ENCODE measurements around the gene GRHL3. TPM values are rescaled to one million over a fixed set of nuclear protein-coding genes. Genes with fewer than 3 reads are reported as not detected.

Gene GRHL3
- total RNA-seq, 1 experiment from 2014 or later = 2.5 TPM

DNA sequence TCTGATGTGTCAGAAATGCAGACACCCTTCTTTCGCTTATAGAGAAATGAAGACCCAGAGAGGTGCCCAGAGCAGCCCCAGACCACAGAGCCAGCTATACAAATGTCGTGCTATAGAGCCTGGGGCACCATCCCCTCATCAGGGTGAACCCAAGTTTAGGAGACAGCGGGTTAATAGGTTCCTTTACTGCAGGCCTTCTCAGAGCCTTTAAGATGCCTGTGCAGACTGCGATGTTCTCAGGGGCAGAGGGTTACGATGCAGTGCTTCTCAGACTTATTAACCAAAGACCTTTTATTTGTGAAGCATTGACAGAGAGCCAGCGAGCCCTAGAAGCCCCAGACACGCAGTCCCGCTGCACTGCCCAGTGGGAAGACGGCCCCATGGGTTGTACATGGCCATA is 47.5 kb downstream of the GRHL3 start (continued):
- no peak for TF ChIP-seq SMAD3 (CRISPR knock-in tag; IDR thresholded peaks at IDR 0.05; ENCODE audit: borderline replicate concordance)
- TF ChIP-seq MYBL2 (CRISPR knock-in tag; IDR thresholded peaks at IDR 0.05) = no peak

- Mint-ChIP-seq H3K4me3 (no peak overlapping the region), H3K27ac (no peak overlapping the region), H3K36me3 (no peaks in the 10 kb centered on the region), H3K9me3 (no peaks in the 10 kb centered on the region), H3K4me1 (peaks cover 7% of the 10 kb centered on the region; the same call in 1 of the 2 replicates), H3K27me3 (ENCODE audit: low read depth) (no peaks in the 10 kb centered on the region)
- CTCF ChIA-PET = interaction anchor here (1.1 to 1.2 kb wide), 2 partner anchors 167 to 170 kb away, joined by 4 to 5 read pairs; no protein-coding TSS in a partner anchor
- DNase-seq (ENCODE audit: low spot score) (no peak), ATAC-seq (no peak)
- POLR2A ChIA-PET = no interaction called here
- TF ChIP-seq, protein P1, sequence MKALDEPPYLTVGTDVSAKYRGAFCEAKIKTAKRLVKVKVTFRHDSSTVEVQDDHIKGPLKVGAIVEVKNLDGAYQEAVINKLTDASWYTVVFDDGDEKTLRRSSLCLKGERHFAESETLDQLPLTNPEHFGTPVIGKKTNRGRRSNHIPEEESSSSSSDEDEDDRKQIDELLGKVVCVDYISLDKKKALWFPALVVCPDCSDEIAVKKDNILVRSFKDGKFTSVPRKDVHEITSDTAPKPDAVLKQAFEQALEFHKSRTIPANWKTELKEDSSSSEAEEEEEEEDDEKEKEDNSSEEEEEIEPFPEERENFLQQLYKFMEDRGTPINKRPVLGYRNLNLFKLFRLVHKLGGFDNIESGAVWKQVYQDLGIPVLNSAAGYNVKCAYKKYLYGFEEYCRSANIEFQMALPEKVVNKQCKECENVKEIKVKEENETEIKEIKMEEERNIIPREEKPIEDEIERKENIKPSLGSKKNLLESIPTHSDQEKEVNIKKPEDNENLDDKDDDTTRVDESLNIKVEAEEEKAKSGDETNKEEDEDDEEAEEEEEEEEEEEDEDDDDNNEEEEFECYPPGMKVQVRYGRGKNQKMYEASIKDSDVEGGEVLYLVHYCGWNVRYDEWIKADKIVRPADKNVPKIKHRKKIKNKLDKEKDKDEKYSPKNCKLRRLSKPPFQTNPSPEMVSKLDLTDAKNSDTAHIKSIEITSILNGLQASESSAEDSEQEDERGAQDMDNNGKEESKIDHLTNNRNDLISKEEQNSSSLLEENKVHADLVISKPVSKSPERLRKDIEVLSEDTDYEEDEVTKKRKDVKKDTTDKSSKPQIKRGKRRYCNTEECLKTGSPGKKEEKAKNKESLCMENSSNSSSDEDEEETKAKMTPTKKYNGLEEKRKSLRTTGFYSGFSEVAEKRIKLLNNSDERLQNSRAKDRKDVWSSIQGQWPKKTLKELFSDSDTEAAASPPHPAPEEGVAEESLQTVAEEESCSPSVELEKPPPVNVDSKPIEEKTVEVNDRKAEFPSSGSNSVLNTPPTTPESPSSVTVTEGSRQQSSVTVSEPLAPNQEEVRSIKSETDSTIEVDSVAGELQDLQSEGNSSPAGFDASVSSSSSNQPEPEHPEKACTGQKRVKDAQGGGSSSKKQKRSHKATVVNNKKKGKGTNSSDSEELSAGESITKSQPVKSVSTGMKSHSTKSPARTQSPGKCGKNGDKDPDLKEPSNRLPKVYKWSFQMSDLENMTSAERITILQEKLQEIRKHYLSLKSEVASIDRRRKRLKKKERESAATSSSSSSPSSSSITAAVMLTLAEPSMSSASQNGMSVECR (CRISPR knock-in tag; IDR thresholded peaks at IDR 0.05; ENCODE audit: borderline replicate concordance) = no peak
- TF ChIP-seq, protein P2, sequence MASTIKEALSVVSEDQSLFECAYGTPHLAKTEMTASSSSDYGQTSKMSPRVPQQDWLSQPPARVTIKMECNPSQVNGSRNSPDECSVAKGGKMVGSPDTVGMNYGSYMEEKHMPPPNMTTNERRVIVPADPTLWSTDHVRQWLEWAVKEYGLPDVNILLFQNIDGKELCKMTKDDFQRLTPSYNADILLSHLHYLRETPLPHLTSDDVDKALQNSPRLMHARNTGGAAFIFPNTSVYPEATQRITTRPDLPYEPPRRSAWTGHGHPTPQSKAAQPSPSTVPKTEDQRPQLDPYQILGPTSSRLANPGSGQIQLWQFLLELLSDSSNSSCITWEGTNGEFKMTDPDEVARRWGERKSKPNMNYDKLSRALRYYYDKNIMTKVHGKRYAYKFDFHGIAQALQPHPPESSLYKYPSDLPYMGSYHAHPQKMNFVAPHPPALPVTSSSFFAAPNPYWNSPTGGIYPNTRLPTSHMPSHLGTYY (CRISPR knock-in tag; IDR thresholded peaks at IDR 0.05) = no peak
These were observed 50.0 kb downstream of the GRHL3 start for GRCh38 chr1:24369199-24369598.

DNA sequence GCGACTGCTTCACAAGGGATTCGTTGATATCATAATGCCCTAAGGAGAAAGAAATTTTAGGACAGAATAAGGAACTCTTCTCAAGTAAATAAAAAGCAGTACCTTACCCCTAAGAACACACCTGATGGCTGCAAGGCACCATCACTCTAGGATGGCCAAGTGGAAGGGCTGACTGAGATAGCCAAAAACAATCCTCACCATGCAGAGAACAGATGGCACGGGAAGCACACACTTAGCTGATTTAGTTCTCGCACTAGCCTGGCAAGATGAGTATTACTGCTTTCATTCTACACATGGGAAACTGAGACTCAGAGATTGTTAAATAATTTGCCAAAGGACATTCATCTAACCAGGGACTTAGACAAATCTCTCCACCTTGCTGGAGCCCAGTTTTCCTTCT is 50.6 kb downstream of the GRHL3 start:
- CTCF ChIA-PET = no interaction called here
- POLR2A ChIA-PET = no interaction called here
- H3K27me3 Mint-ChIP-seq (ENCODE audit: low read depth) = no peaks in the 10 kb centered on the region
- no peak for TF ChIP-seq NR3C1 (CRISPR knock-in tag; conservative IDR thresholded peaks at IDR 0.05; ENCODE audit: low read depth)
- TF ChIP-seq ZNF671 (CRISPR knock-in tag; IDR thresholded peaks at IDR 0.05) = no peak
- TF ChIP-seq, protein P3, sequence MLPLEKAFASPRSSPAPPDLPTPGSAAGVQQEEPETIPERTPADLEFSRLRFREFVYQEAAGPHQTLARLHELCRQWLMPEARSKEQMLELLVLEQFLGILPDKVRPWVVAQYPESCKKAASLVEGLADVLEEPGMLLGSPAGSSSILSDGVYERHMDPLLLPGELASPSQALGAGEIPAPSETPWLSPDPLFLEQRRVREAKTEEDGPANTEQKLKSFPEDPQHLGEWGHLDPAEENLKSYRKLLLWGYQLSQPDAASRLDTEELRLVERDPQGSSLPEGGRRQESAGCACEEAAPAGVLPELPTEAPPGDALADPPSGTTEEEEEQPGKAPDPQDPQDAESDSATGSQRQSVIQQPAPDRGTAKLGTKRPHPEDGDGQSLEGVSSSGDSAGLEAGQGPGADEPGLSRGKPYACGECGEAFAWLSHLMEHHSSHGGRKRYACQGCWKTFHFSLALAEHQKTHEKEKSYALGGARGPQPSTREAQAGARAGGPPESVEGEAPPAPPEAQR (CRISPR knock-in tag; IDR thresholded peaks at IDR 0.05) = no peak
- TF ChIP-seq MYBL2 (CRISPR knock-in tag; IDR thresholded peaks at IDR 0.05) = no peak
- no peak for TF ChIP-seq ATF6 (CRISPR knock-in tag; IDR thresholded peaks at IDR 0.05)
- peaks cover 9% of the 10 kb centered on the region for H3K4me1 Mint-ChIP-seq
- H3K27ac Mint-ChIP-seq = no peak overlapping the region
- H3K9me3 Mint-ChIP-seq = no peaks in the 10 kb centered on the region
- no peaks in the 10 kb centered on the region for H3K36me3 Mint-ChIP-seq
- ATAC-seq (no peak), DNase-seq (ENCODE audit: low spot score) (no peak)
- H3K4me3 Mint-ChIP-seq = no peak overlapping the region

GRCh38 chr1:24373044-24373443 is 53.9 kb downstream of the GRHL3 start:
- no peaks in the 10 kb centered on the region for H3K9me3 Mint-ChIP-seq
- no peaks in the 10 kb centered on the region for H3K36me3 Mint-ChIP-seq
- H3K4me3 Mint-ChIP-seq = no peak overlapping the region
- CTCF ChIA-PET = interaction anchor here (0.7 to 1.9 kb wide), 3 partner anchors 18 to 174 kb away, joined by 3 to 12 read pairs (median 3); no protein-coding TSS in a partner anchor
- ATAC-seq (no peak), DNase-seq (ENCODE audit: low spot score) (no peak)
- POLR2A ChIA-PET = no interaction called here
- H3K27me3 Mint-ChIP-seq (ENCODE audit: low read depth) = no peaks in the 10 kb centered on the region
- H3K27ac Mint-ChIP-seq = no peak overlapping the region
- H3K4me1 Mint-ChIP-seq = peaks cover 24% of the 10 kb centered on the region
- TF ChIP-seq GRHL2 (CRISPR knock-in tag; IDR thresholded peaks at IDR 0.05; ENCODE audit: insufficient replicate concordance, severe bottlenecking) (no peak), IRF1 (CRISPR knock-in tag; IDR thresholded peaks at IDR 0.05) (no peak), ATF2 (CRISPR knock-in tag; IDR thresholded peaks at IDR 0.05; ENCODE audit: borderline replicate concordance, low read depth) (no peak), CREM (CRISPR knock-in tag; IDR thresholded peaks at IDR 0.05) (no peak), MAX (CRISPR knock-in tag; IDR thresholded peaks at IDR 0.05) (no peak), CBFB (CRISPR knock-in tag; IDR thresholded peaks at IDR 0.05; ENCODE audit: low read depth) (no peak), FOXP1 (CRISPR knock-in tag; IDR thresholded peaks at IDR 0.05; ENCODE audit: borderline replicate concordance) (no peak), TEAD1 (CRISPR knock-in tag; IDR thresholded peaks at IDR 0.05) (no peak), TP53 (CRISPR knock-in tag; IDR thresholded peaks at IDR 0.05) (no peak)
- TF ChIP-seq, protein P2 (CRISPR knock-in tag; IDR thresholded peaks at IDR 0.05) = no peak
